H9 (cell line): Measurements from ENCODE around the gene TSPEAR. TPM values are rescaled to one million over a fixed set of nuclear protein-coding genes. Genes with fewer than 3 reads are reported as not detected.

Experiments used
- DNase-seq: peaks from one replicate; pipeline ENCODE4 v3.0.0-alpha.2; 2017
- H2AFZ ChIP-seq: one replicate; pipeline ENCODE4 v1.6.1; 2013; ENCODE audit warnings: mild to moderate bottlenecking, low read length, control low read depth, moderate library complexity
- H2AK5ac ChIP-seq: 2 replicates; pipeline ENCODE4 v1.6.1; 2013; ENCODE audit warnings: low read length, control low read depth, mixed read lengths; ENCODE audit not compliant: insufficient read length
- H2BK120ac ChIP-seq: one replicate; pipeline ENCODE4 v1.6.1; 2013; ENCODE audit warnings: low read depth, mild to moderate bottlenecking, low read length, control low read depth, inconsistent platforms; ENCODE audit not compliant: poor library complexity, severe bottlenecking
- H2BK12ac ChIP-seq: 2 replicates; pipeline ENCODE4 v1.6.1; 2013; ENCODE audit warnings: low read length, control low read depth, mixed read lengths, low read depth; ENCODE audit not compliant: insufficient read length
- H2BK15ac ChIP-seq: 2 replicates; pipeline ENCODE4 v1.6.1; 2013; ENCODE audit warnings: low read depth, low read length, control low read depth
- H2BK20ac ChIP-seq: one replicate; pipeline ENCODE4 v1.6.1; 2013; ENCODE audit warnings: low read depth, mild to moderate bottlenecking, low read length, control low read depth, inconsistent platforms; ENCODE audit not compliant: poor library complexity, severe bottlenecking
- H2BK5ac ChIP-seq: 2 replicates; pipeline ENCODE4 v1.6.1; 2013; ENCODE audit warnings: low read length, control low read depth, mixed read lengths; ENCODE audit not compliant: insufficient read length
- H3K14ac ChIP-seq: 2 replicates; pipeline ENCODE4 v1.6.1; 2013; ENCODE audit warnings: low read length, control low read depth; ENCODE audit not compliant: insufficient read depth
- H3K18ac ChIP-seq: 2 replicates; pipeline ENCODE4 v1.6.1; 2013; ENCODE audit warnings: low read depth, mild to moderate bottlenecking, mixed read lengths, low read length, control low read depth; ENCODE audit not compliant: insufficient read length
- H3K23ac ChIP-seq: 2 replicates; pipeline ENCODE4 v1.6.1; 2013; ENCODE audit warnings: low read length, control low read depth, mixed read lengths, low read depth; ENCODE audit not compliant: insufficient read length
- H3K23me2 ChIP-seq: 2 replicates; pipeline ENCODE4 v1.6.1; 2013; ENCODE audit warnings: low read depth, mild to moderate bottlenecking, mixed read lengths, low read length, control low read depth; ENCODE audit not compliant: insufficient read length, poor library complexity, severe bottlenecking
- H3K27ac ChIP-seq: 2 replicates; pipeline ENCODE4 v1.5.1; 2013; ENCODE audit warnings: low read length, control low read depth, mixed read lengths, low read depth; ENCODE audit not compliant: insufficient read length
- H3K27me3 ChIP-seq: 2 replicates; pipeline ENCODE4 v1.6.1; 2013; ENCODE audit warnings: low read length, control low read depth, inconsistent platforms; ENCODE audit not compliant: insufficient read depth
- H3K4ac ChIP-seq: 2 replicates; pipeline ENCODE4 v1.6.1; 2013; ENCODE audit warnings: low read depth, mild to moderate bottlenecking, control low read depth, inconsistent platforms, low read length, moderate library complexity
- H3K4me1 ChIP-seq: 2 replicates; pipeline ENCODE4 v1.6.1; 2013; ENCODE audit warnings: low read length, control low read depth, inconsistent platforms; ENCODE audit not compliant: insufficient read depth
- H3K4me2 ChIP-seq: 2 replicates; pipeline ENCODE4 v1.6.1; 2013; ENCODE audit warnings: low read length, control low read depth, mixed read lengths; ENCODE audit not compliant: insufficient read length, insufficient read depth
- H3K56ac ChIP-seq: 2 replicates; pipeline ENCODE4 v1.6.1; 2013; ENCODE audit warnings: low read depth, mild to moderate bottlenecking, mixed read lengths, low read length, control low read depth; ENCODE audit not compliant: insufficient read length
- H3K79me1 ChIP-seq: 2 replicates; pipeline ENCODE4 v1.6.1; 2013; ENCODE audit warnings: low read depth, mild to moderate bottlenecking, moderate library complexity, low read length, control low read depth, inconsistent platforms; ENCODE audit not compliant: insufficient read depth, poor library complexity, severe bottlenecking
- H3K79me2 ChIP-seq: 2 replicates; pipeline ENCODE4 v1.6.1; 2013; ENCODE audit warnings: low read length, control low read depth, inconsistent platforms; ENCODE audit not compliant: insufficient read depth
- H3K9ac ChIP-seq: 2 replicates; pipeline ENCODE4 v1.6.1; 2013; ENCODE audit warnings: low read length, control low read depth, mixed read lengths; ENCODE audit not compliant: insufficient read length; ENCODE audit errors: extremely low read depth
- H3K9me3 ChIP-seq: one replicate; pipeline ENCODE4 v1.6.1; 2013; ENCODE audit warnings: low read depth, low read length, inconsistent platforms; ENCODE audit not compliant: control insufficient read depth
- H3T11ph ChIP-seq: one replicate; pipeline ENCODE4 v1.6.1; 2013; ENCODE audit warnings: mild to moderate bottlenecking, low read length, control low read depth, inconsistent platforms
- H4K20me1 ChIP-seq: one replicate; pipeline ENCODE4 v1.6.1; 2013; ENCODE audit not compliant: control insufficient read depth, insufficient read length, insufficient read depth
- H4K5ac ChIP-seq: 2 replicates; pipeline ENCODE4 v1.6.1; 2013; ENCODE audit warnings: low read depth, mild to moderate bottlenecking, mixed read lengths, low read length, control low read depth; ENCODE audit not compliant: insufficient read length
- H4K8ac ChIP-seq: replicated peaks from 2 replicates; pipeline ENCODE4 v1.6.1; 2013; ENCODE audit warnings: low read length, control low read depth, mixed read lengths, low read depth; ENCODE audit not compliant: insufficient read length
- H4K91ac ChIP-seq: 2 replicates; pipeline ENCODE4 v1.6.1; 2013; ENCODE audit warnings: low read depth, mild to moderate bottlenecking, moderate library complexity, mixed read lengths, low read length, control low read depth; ENCODE audit not compliant: insufficient read length
- H3K27ac Mint-ChIP-seq, 3 experiments: 2 replicates in 2 of 3; 3 replicates in 1 of 3; pipeline ENCODE4 v1.8.0; 2020 to 2021; ENCODE audit warnings: mixed read lengths in 3 of 3, mild to moderate bottlenecking in 1 of 3, moderate library complexity in 1 of 3
- H3K27me3 Mint-ChIP-seq: 2 replicates; pipeline ENCODE4 v1.8.0; 2021; ENCODE audit warnings: low read depth, mild to moderate bottlenecking, moderate library complexity, mixed read lengths
- H3K36me3 Mint-ChIP-seq, 3 experiments: 2 replicates in 2 of 3; 3 replicates in 1 of 3; pipeline ENCODE4 v1.8.0; 2020 to 2021; ENCODE audit warnings: low read depth in 3 of 3, mixed read lengths in 3 of 3; ENCODE audit not compliant: insufficient read depth in 1 of 3
- H3K4me1 Mint-ChIP-seq, 2 experiments: 2 replicates each; pipeline ENCODE4 v1.8.0; 2020; ENCODE audit warnings: mixed read lengths in 2 of 2
- H3K4me3 Mint-ChIP-seq, 2 experiments: 2 replicates in 1 of 2; 3 replicates in 1 of 2; pipeline ENCODE4 v1.8.0; 2020 to 2021; ENCODE audit warnings: mild to moderate bottlenecking in 2 of 2, mixed read lengths in 2 of 2, moderate library complexity in 1 of 2
- H3K9me3 Mint-ChIP-seq, 2 experiments: 2 replicates in 1 of 2; 3 replicates in 1 of 2; pipeline ENCODE4 v1.8.0; 2020; ENCODE audit warnings: mild to moderate bottlenecking in 2 of 2, mixed read lengths in 2 of 2, moderate library complexity in 1 of 2
- WGBS: extraction: QIAGEN DNeasy Blood & Tissue Kit; methylation state at CpG from one replicate; pipeline ENCODE4 v1.1.7; 2013; ENCODE audit warnings: missing lambda C conversion rate, low lambda C conversion rate, mixed read lengths; ENCODE audit not compliant: insufficient read length; ENCODE audit errors: extremely low coverage; 5-methylcytosine and 5-hydroxymethylcytosine counted together
- total RNA-seq: library from RNA; stranded (reverse); gene quantifications from 2 replicates; pipeline ENCODE4 v1.2.1, GENCODE V29; 2021
- TF ChIP-seq, protein P1 (sequence below): fragments of 200-600 bp; sonication (generic); conservative IDR thresholded peaks from 3 replicates; pipeline ENCODE4 v1.8.0; 2021; ENCODE audit warnings: antibody characterized with exemption, mild to moderate bottlenecking

The TSPEAR gene
- total RNA-seq, 1 experiment from 2014 or later, result 1.3 TPM

- H3K36me3 Mint-ChIP-seq, result peaks cover 0 to 28% (median 12%) of the 10 kb centered on the region in 3 experiments; a peak in 5 of 7 replicates
- Histone ChIP-seq H3K4me1 (no peaks in the 10 kb centered on the region), H2AK5ac (no peak overlapping the region), H3K23me2 (no peaks in the 10 kb centered on the region), H3K9ac (no peak overlapping the region), H3K9me3 (no peaks in the 10 kb centered on the region), H3K18ac (no peak overlapping the region), H3K4ac (no peak overlapping the region), H2BK12ac (no peak overlapping the region), H4K91ac (no peak overlapping the region), H3K27ac (no peak overlapping the region), H3K27me3 (no peaks in the 10 kb centered on the region), H2BK120ac (no peak overlapping the region), H3K14ac (no peak overlapping the region), H3T11ph (no peak overlapping the region), H2AFZ (no peak overlapping the region), H2BK15ac (no peak overlapping the region), H3K79me2 (no peaks in the 10 kb centered on the region), H2BK5ac (no peak overlapping the region), H4K5ac (no peak overlapping the region), H3K79me1 (no peaks in the 10 kb centered on the region), H3K56ac (no peak overlapping the region), H4K20me1 (no peaks in the 10 kb centered on the region), H3K4me2 (no peak overlapping the region), H2BK20ac (no peak overlapping the region), H3K23ac (no peak overlapping the region), H4K8ac (no peak overlapping the region)
- WGBS, result no CpG with 5 or more reads among the region's 22 CpGs
- TF ChIP-seq, protein P1, sequence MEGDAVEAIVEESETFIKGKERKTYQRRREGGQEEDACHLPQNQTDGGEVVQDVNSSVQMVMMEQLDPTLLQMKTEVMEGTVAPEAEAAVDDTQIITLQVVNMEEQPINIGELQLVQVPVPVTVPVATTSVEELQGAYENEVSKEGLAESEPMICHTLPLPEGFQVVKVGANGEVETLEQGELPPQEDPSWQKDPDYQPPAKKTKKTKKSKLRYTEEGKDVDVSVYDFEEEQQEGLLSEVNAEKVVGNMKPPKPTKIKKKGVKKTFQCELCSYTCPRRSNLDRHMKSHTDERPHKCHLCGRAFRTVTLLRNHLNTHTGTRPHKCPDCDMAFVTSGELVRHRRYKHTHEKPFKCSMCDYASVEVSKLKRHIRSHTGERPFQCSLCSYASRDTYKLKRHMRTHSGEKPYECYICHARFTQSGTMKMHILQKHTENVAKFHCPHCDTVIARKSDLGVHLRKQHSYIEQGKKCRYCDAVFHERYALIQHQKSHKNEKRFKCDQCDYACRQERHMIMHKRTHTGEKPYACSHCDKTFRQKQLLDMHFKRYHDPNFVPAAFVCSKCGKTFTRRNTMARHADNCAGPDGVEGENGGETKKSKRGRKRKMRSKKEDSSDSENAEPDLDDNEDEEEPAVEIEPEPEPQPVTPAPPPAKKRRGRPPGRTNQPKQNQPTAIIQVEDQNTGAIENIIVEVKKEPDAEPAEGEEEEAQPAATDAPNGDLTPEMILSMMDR, result no peak
- H3K27me3 Mint-ChIP-seq, result peaks cover 18% of the 10 kb centered on the region
- H3K27ac Mint-ChIP-seq, result no peak overlapping the region
- peak; percentile 22 for DNase-seq
- H3K4me3 Mint-ChIP-seq, result no peak overlapping the region
- H3K4me1 Mint-ChIP-seq, result peaks cover 16 to 34% of the 10 kb centered on the region in 2 experiments
- H3K9me3 Mint-ChIP-seq, result peaks cover 18 to 28% of the 10 kb centered on the region in 2 experiments
Measured at GRCh38 chr21:44579056-44579832, 132.1 kb downstream of the TSPEAR start.
